ENCODE measurements around the gene TRDN.

DNA sequence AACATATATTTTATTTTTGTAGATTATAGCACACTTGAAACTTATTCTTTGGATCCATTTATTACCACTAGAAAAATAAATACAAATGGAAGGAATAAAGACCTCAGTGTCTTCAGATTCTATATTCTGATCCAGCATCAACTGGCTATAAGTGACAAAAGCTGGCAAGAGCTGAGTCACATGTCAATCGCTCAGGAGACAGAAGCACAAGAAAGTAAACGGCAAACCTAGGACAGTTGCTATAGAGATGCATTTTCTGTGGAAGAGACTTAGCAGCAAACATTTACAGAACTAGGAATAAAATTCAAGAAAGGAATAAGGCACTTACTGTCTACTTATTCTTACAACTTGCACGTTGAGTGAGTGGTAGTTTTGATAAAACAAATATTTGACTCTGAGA lies 410.4 kb downstream of the TRDN start:
- TF ChIP-seq POLR2A (IDR thresholded peaks at IDR 0.05) (no peak), POLR2AphosphoS5 (IDR thresholded peaks at IDR 0.05) (no peak), EP300 (IDR thresholded peaks at IDR 0.05) (no peak)
- TF ChIP-seq, protein P1, sequence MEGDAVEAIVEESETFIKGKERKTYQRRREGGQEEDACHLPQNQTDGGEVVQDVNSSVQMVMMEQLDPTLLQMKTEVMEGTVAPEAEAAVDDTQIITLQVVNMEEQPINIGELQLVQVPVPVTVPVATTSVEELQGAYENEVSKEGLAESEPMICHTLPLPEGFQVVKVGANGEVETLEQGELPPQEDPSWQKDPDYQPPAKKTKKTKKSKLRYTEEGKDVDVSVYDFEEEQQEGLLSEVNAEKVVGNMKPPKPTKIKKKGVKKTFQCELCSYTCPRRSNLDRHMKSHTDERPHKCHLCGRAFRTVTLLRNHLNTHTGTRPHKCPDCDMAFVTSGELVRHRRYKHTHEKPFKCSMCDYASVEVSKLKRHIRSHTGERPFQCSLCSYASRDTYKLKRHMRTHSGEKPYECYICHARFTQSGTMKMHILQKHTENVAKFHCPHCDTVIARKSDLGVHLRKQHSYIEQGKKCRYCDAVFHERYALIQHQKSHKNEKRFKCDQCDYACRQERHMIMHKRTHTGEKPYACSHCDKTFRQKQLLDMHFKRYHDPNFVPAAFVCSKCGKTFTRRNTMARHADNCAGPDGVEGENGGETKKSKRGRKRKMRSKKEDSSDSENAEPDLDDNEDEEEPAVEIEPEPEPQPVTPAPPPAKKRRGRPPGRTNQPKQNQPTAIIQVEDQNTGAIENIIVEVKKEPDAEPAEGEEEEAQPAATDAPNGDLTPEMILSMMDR (IDR thresholded peaks at IDR 0.05): no peak

All from sigmoid colon (tissue), 4 donors.